GM18519 (cell line): Measurements from ENCODE around the gene CCKAR.

Source experiments
- ATAC-seq: cut with Tn5 transposase; IDR thresholded peaks from one replicate; pipeline ENCODE4 v1.9.1; 2021; ENCODE audit warnings: mild to moderate bottlenecking, moderate library complexity; ENCODE audit not compliant: unreplicated experiment, low FRiP score

CCKAR gene

GRCh38 chr4:26491449-26492170 lies 1.3 kb upstream of the CCKAR start:
- ATAC-seq: no peak

DNA sequence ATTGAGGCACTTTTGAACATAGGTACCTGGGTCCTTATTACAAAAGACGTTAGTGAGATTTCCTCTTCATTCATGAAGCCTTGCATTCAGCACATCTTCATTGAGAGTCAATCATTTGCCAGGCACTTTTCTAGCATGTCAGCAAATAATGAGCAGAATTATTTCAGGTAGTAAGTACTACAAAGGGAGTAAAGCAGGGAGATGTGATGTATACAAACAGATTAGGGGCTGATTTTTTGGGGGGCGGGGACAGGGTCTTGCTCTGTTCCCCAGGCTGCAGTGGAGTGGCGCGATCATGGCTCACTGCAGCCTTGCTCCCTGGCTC lies 638 bp upstream of the CCKAR start:
- no peak for ATAC-seq

DNA sequence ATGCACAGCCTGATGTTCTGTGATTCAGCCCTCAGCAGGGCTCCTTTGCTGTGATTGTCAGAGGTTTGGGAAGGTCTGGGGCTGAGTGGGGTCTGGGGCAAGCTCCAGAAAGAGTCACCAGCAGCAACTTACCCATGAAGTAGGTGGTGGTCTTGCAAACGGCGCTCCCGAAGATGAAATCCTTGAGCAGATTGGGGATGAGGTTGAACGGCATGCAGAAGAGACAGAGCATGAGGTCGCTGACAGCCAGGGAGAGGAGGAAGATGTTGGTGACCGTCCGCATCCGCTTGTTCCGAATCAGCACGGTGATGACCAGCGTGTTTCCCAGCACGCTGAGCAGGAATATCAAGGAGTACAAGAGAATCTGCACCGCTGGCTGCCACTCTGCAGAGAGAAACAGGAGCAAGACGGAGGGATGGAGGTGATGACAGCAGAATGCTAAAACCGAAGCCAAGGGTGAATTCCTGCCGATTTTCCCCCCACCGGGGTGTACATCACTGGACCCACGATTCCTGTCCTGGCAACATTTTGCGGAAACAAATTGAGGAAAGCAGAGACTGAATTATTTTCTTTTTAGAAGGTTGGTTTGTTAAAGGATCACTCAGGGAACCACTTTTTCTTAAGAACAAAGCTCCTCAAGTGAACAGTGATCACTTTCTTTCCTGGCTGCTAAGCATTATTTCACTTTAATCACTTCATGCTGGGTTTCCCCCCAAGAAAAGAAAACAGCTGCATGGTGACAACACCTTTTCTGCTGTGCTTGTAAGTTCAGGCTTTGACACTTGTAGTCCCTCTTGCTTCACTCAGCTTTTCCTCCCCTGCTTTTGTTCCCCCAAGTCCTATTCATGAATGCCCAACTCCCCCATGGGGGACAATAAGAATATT lies 941 bp downstream of the CCKAR start:
- ATAC-seq: no peak

DNA sequence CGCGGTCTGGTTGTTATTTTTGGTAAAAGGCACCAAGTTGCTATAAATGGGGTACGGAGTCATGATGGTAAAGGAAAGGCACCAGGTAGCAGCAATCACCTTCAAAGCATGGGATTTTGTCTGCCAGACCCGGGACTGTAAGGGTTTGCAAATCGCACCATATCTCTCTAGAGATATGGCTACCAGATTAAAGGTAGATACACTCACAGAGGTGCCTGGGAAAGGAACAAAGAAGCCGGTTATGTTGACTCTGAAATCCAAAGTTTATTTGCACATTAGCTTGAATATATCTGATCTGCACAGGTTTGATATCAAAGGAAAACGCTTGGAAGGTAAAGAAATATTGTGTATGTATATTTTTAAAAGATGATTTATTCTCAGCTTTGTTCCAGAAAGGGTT lies 4.6 kb downstream of the CCKAR start:
- no peak for ATAC-seq

DNA sequence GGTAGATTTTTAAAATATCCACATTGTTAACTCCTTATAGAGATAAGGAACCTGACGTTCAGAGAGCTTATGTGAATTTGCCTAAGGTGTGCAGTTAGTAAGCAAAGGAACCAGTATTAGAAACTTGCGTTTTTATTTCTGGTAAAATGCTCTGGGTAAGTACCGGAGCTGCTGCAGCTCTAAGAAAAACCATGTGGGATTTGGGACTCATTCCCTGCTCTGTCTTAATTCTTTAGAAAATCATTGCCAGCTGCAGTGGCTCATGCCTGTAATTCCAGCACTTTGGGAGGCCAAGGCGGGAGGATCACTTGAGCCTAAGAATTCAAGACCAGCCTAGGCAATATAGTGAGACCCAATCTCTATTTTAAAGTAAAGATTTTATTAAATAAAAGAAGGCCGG lies 5.8 kb downstream of the CCKAR start:
- ATAC-seq: no peak

- ATAC-seq: no peak
Observed at GRCh38 chr4:26484032-26484515, 6.2 kb downstream of the CCKAR start.

DNA sequence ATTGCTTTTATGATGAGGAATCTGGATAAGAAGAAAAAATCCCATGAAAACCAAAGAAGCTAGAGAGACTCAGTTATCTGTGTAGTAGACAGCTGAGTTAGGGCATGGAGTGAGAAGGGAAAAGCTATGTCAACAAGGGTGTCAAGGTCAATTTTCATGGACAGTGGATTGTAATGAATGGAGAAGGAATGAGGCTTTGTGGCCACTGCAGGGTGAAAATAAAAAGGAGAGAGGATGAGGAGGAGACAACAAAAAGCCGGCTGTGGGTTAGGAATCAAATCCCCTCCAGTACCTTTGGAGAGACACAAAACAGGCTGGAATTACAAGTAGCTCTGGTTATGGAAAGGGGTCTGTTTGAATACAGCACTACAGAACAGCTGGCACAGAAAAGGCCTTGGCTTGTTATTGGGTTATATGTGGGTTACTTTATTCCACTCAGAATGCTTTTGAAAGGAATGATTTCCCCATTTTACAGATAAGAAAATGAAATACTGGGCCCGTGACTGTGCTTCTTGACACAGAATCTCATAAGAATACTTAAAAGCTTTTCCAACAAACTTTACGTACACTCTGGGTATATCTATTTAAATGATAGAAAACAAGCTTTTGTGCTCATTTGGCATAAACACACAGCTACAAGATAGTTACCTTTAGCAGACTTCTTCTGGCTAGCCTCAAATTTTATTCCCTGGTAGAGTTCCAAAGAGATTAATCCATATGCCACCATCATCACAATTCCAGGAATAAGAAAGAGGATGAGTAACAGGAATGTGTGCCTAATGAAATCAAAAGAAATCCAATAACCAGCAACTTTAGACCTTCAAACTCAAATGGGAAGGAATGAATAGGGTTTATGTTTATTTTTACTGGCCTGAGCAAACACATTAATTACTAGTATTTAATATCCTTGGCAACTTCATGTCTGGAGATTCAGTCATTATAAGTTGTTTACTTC lies 7.5 kb downstream of the CCKAR start:
- ATAC-seq: no peak

DNA sequence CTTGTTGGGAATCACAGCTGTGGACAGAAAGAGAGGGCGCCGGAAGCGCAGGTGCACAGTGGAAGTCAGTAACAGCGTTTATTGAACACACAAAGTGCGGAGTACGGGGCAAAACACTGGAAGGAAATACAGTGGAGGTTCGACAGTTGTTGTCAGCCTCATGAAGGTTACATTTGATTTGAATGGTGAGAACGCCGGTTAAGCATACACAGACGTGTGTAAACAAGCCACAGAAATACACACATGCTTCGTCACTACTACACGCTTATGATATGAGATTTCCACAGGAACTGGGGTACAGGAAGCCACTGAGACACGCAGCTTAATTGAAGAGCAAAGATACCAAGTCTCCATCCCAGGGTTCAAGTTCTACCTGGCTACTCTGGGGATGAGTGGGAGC lies 12.0 kb downstream of the CCKAR start:
- ATAC-seq: no peak

DNA sequence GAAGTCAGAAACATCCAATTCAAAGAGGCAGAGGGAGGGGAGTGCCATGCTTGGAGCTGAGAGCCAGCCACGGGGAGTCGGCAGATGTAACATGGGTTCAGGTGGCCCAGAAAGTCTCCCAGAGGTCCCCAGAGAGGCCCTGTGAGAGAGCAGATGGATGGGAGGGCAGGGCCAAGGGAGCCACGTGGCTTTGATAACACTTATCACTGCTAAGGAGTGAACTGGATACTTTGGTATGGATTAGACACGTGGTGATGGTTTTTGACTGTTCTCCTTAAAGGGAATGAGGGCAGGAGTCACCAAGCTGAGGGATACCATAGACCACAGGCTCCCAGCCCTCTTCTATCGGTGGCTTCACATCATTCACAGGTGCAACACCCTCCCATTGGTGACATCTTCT lies 13.7 kb downstream of the CCKAR start:
- ATAC-seq: no peak

GRCh38 chr4:26475716-26476115 lies 14.6 kb downstream of the CCKAR start:
- ATAC-seq: no peak

- ATAC-seq: no peak
Observed at GRCh38 chr4:26474551-26474950, 15.7 kb downstream of the CCKAR start.

GRCh38 chr4:26473893-26474292 lies 16.4 kb downstream of the CCKAR start:
- no peak for ATAC-seq

DNA sequence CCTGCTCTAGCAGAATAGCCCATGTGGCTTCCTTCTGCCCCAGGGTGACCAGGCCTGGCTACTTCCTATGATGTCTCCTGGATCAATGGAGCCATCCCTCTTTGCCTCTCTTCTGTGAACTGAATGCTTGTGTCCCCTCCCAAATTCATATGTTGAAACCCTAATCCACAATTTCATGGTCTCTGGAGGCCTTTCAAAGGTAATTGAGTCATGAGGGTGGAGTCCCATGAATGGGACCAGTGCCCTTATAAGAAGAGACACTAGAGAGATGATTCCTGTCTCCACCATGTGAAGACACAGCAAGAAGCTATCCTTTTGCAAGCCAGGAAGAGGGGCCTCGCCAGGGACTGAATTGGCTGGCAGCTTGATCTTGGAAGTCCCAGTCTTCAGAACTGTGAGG lies 18.4 kb downstream of the CCKAR start:
- no peak for ATAC-seq

DNA sequence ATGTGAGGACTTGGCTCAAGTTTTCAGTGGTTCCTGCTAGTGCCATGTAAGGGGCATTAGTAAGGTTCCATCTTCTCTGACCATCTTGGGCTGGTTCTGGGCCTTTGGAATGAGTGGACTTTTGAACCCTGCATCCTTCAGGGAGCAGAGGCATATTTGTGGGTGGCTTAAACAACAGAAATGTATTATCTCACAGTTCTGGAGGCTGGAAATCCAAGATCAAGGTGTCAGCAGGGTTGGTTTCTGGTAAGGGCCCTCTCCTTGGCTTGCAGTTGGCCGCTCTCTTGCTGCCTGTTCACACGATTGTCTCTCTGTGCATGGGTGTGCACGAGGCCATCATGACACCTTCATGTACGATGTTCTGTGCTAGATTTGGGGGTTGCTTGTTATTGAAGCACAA lies 21.3 kb downstream of the CCKAR start:
- ATAC-seq: no peak

DNA sequence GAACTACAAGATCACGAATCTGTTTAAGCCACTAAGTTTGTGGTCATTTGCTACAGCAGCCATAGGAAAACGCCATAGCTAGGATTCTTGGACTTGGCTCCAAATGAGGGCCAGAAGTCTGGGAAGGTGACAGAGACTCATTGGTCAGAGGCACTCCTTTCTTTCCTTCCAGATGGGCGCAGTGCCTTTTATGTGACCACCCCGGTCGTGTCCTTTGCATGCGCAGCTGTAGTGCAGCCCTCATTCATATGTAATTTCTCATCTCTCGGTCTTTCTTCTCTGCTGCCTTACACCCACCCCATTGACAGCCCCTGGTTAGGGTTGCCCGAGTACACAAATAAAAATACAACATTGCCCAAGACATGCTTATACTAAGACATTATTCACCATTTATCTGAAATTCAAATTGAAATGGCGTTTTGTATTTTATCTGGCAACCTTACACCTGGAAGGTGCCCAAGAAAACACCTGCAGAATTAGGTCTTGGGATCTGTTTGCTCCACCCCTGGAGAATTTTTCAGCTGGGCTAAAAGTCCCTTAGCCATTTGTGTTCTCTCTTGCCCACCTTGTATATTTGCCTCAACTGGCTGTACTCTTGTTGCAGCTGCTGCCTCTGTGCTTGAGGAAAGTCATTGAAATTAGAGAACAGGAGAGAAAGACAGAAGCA lies 21.9 kb downstream of the CCKAR start:
- ATAC-seq: no peak

DNA sequence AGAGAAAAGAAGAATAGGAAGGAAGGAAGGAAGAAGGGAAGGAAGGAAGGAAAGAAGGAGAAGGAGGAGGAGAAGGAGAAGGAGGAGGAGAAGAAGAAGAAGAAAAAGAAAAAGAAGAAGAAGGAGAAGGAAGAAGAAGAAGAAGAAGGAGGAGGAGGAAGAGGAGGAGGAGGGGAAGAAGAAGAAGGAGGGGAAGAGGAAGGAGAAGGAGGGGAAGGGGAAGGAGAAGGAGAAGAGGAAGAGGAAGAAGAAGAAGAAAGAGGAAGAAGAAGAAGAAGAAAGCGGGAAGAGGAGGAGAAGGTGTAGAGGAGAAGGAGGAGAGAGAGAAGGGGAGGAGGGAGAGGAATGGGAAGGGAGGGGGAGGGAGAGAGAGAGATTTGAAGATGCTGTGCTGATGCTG lies 22.6 kb downstream of the CCKAR start:
- ATAC-seq: no peak

DNA sequence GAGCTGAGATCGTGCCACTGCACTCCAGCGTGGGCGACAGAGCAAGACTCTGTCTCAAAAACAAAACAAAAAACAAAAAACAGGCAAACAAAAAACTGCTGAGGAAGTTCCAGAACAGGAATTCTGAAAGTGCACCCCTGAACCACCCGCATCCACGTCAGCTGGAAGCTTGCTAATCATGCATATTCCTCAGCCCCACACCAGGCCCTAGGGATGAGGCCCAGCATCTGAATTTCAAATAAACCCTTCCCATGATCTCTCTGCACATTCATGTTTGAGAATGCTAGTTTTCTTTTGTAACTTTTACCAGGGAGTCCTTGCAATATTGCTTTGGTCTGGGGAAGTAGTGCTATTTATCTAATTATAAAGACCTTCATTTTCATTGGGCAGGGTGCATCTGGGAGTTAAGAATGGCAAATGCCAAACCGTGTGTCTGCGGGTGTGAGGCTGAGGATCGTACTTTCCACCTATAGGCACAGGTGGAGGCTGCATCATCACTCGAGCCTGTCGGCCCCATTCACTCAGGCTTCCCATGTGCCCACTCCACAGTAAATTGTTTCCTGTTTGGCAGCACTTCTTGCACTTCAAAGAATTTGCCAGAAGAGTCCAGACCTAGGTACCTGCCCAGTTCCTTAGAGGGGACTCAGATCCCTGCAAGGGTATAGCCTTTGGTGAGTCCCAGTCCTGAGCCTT lies 23.6 kb downstream of the CCKAR start:
- no peak for ATAC-seq

DNA sequence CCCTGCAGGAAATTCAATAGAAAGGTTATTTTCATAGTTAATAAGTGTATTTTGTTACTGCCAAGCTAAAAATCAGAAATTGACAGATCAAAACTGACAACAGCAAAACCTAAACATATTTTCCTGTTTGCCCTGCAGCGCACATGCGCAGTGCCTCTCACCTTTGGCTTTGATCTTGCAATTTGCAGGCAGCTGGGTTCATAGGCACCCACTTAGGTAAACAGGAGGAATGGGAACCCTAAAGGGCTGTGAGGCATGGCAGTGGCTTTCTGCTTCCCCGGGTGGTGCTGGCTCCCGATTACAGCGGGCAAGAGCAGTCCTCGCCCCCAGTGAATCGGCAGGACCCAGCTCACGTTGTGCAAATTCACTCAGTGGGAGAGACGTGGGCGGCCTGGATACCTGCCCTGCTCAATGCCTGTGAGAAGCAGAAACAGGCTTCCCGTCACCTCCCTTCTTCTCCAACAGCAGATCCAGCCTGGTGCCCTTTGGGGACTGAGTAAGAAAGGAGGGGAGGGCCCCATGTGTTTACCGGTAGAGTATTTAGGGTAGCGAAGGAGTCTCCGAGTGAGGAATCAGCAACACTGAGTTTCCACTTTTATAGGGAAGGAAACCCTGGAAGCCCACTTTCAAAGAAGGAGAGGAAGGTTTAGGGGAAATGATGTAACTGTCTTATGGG lies 25.7 kb downstream of the CCKAR start:
- no peak for ATAC-seq

DNA sequence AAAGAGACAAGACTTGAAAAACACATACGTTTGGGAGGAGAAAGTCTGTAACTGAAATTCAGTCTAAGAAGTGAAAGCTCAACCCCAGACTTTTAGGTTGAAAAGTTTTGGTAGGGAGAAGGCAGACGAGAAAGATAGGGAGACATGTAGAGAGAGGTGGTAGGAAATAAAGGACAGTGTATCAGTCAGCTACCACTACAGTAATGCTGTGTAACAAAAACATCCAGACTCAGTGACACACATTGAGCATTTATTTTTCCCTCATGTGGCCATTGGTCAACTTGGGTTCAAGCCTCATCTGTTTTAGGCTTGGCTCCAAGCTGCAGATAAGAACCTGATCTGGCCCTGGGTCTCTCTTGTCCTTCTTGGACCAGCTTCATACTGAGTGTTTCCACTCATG lies 26.9 kb downstream of the CCKAR start:
- ATAC-seq: no peak
